Stomach smooth muscle (tissue), 2 donors: ENCODE results near the gene CGRRF1.

Source experiments
- H3K27ac ChIP-seq: one replicate; pipeline ENCODE4 v1.7.0; 2013; ENCODE audit warnings: mild to moderate bottlenecking, low read length, inconsistent platforms
- H3K27me3 ChIP-seq, 2 donors: one replicate each; pipeline ENCODE4 v1.7.0; 2013; ENCODE audit warnings: low read length in 2 of 2; ENCODE audit not compliant: insufficient read depth in 2 of 2, control insufficient read depth in 1 of 2
- H3K36me3 ChIP-seq, 2 donors: one replicate each; pipeline ENCODE4 v1.7.0; 2013; ENCODE audit warnings: low read length in 2 of 2; ENCODE audit not compliant: control insufficient read depth in 2 of 2, insufficient read depth in 2 of 2
- H3K4me1 ChIP-seq: one replicate; pipeline ENCODE4 v1.7.0; 2013; ENCODE audit warnings: low read length; ENCODE audit not compliant: control insufficient read depth, insufficient read depth
- H3K4me3 ChIP-seq, 2 donors: one replicate each; pipeline ENCODE4 v1.7.0; 2013; ENCODE audit warnings: low read length in 2 of 2
- H3K9ac ChIP-seq, 2 donors: one replicate each; pipeline ENCODE4 v1.7.0; 2013; ENCODE audit warnings: low read length in 2 of 2, mild to moderate bottlenecking in 1 of 2
- H3K9me3 ChIP-seq, 2 donors: one replicate each; pipeline ENCODE4 v1.7.0; 2013; ENCODE audit warnings: low read length in 2 of 2; ENCODE audit not compliant: control insufficient read depth in 2 of 2
- donor health status: healthy.
- donor health status: Pancreatic carcinoma.

The CGRRF1 gene

DNA sequence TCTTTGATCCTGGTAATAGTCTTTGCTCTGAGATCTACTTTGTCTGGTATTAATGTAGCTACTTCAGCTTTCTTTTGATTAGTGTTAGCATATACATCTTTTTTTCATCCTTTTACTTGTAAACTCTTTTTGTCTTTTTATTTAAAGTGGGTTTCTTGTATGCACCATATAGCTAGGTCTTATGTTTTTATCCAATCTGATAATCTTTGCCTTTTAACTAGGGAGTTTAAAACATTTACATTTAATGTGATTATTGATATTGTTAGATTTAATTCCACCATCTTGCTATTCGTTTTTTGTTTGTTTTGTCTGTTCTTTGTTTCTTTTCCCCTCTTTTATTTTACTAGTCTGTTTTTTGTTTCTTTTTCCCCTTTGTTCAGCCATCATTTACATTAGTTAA lies 6.0 kb downstream of the CGRRF1 start:
- H3K36me3 ChIP-seq, result no peaks in the 10 kb centered on the region
- peaks cover 8% of the 10 kb centered on the region for H3K4me1 ChIP-seq
- no peaks in the 10 kb centered on the region for H3K27me3 ChIP-seq
- no peaks in the 10 kb centered on the region for H3K9me3 ChIP-seq
- H3K9ac ChIP-seq, result no peak overlapping the region
- H3K4me3 ChIP-seq, result no peak overlapping the region
- no peak overlapping the region for H3K27ac ChIP-seq

DNA sequence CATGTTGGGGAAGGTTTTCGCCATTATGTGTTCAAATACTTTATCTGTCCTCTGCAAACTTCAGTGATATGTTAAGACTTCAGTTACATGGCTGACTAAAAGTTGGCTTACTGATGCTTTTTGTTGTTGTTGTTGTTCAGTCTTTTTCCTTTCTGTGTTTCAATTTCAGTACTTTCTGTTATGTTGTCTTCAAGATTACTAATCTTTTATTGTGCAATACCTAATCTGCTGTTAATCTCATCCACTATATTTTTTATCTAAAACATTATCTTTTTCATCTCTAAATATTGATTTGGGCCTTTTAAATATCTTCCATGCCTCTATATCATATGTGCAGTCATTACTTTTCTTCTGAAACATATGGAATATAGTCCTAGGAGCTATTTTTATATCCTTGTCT lies 7.0 kb downstream of the CGRRF1 start:
- no peak overlapping the region for H3K9ac ChIP-seq
- H3K27me3 ChIP-seq, result no peaks in the 10 kb centered on the region
- H3K27ac ChIP-seq, result no peak overlapping the region
- H3K9me3 ChIP-seq, result no peaks in the 10 kb centered on the region
- peaks cover 7% of the 10 kb centered on the region for H3K4me1 ChIP-seq
- H3K36me3 ChIP-seq, result no peaks in the 10 kb centered on the region
- no peak overlapping the region for H3K4me3 ChIP-seq

DNA sequence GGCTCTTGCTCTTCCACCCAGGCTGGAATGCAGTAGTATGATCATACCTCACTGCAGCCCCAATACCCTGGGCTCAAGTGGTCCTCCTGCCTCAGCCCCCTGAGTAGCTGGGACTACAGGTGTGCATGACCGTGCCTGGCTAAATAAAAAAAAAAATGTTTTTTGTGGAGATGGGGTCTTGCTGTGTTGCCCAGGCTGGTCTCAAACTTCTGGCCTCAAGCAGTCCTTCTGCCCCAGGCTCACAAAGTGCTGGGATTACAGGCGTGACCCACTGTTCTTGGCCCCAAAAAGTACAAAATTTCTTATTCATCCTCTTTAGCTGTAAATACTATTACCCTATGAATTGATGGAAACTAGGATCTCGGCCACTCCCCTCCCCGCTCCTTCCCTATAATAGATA lies 14.7 kb downstream of the CGRRF1 start:
- H3K4me1 ChIP-seq, result no peaks in the 10 kb centered on the region
- H3K27ac ChIP-seq, result no peak overlapping the region
- no peak overlapping the region for H3K4me3 ChIP-seq
- peaks cover 10 to 11% of the 10 kb centered on the region in 2 donors for H3K36me3 ChIP-seq
- H3K9ac ChIP-seq, result no peak overlapping the region
- no peaks in the 10 kb centered on the region for H3K27me3 ChIP-seq
- no peaks in the 10 kb centered on the region for H3K9me3 ChIP-seq

DNA sequence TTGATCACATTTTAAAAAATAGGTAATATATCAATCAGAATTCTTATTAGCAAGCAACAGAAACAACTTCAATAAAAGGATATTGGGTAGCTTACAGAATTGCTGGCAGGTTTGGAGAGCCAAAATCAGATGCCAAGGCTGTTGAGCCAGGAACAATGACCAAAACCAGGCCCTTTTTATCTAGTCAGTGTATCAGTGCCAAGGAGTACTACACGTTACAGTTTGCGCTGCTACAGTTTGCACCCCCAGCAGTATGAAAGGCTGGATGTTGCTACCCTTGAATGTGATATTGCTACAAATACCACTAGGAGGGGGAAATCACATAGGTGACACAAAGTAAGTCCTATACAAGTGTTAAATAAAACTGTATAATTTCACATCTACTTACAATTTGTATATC lies 19.3 kb downstream of the CGRRF1 start:
- Histone ChIP-seq H3K9ac (no peak overlapping the region), H3K9me3 (no peaks in the 10 kb centered on the region), H3K4me3 (no peak overlapping the region), H3K36me3 (peaks cover 7 to 9% of the 10 kb centered on the region in 2 donors), H3K4me1 (no peaks in the 10 kb centered on the region), H3K27me3 (no peaks in the 10 kb centered on the region), H3K27ac (no peak overlapping the region)

DNA sequence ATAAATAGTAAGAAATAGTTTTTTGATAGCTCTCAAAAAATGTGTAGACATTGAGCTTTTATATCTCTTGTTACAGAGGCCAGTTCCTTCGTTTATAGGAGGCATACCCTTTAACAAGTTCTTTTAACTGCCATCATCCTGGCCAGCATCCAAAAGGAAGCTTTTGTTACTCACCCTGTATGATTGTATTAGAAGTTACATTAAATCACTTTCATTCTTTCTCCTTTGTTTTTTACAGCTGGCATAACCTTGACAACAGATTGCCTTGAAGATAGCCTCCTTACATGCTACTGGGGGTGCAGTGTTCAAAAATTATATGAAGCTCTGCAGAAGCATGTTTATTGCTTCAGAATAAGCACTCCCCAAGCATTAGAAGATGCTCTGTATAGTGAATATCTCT lies 20.1 kb downstream of the CGRRF1 start:
- Histone ChIP-seq H3K4me1 (no peaks in the 10 kb centered on the region), H3K27me3 (no peaks in the 10 kb centered on the region), H3K9ac (no peak overlapping the region), H3K27ac (no peak overlapping the region), H3K36me3 (peaks cover 0 to 4% of the 10 kb centered on the region in 2 donors), H3K4me3 (no peak overlapping the region), H3K9me3 (no peaks in the 10 kb centered on the region)

DNA sequence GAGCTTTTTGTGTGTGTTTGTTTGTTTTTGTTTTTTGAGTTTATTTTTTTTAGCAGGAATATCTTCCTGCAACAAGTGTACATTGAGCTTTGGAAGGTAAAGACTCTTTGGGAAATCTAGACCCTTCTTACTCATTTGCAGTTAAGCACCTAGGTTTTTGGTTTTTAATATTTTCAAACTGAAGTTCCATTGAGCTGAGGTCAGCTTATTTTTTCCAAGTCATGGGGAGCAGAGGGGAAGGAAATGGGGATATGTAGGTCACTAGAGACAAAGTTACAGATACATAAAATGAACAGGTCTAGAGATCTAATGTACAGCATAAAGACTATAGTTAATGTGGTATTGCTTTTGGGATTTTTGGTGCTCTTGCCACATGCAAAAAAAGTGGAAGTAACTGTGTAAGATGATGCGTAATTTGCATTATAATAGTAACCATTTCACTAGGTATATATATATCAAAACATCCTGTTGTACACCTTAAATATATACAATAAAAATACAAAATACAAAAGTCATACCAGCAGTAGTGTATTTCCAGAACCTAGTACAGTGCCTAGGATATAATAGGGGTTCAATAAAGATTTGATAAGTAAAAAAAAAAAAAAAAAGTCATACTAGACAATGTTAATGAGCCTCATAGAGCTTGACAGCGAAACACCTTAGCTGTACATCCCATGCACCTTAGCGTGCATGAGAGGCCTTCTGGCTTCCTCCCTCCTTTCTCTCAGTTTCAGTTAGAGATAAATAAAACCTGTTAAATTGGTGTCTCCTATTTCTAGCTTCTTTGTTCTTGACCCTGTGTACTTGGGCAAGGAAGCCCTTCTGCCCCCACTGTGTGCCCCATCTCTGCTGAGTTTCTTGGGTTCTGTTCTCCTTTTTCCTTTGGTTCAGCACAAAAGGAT lies 22.7 kb downstream of the CGRRF1 start:
- Histone ChIP-seq H3K27me3 (no peaks in the 10 kb centered on the region), H3K9ac (no peak overlapping the region), H3K27ac (no peak overlapping the region), H3K4me1 (no peaks in the 10 kb centered on the region), H3K36me3 (no peaks in the 10 kb centered on the region), H3K9me3 (no peaks in the 10 kb centered on the region), H3K4me3 (no peak overlapping the region)

DNA sequence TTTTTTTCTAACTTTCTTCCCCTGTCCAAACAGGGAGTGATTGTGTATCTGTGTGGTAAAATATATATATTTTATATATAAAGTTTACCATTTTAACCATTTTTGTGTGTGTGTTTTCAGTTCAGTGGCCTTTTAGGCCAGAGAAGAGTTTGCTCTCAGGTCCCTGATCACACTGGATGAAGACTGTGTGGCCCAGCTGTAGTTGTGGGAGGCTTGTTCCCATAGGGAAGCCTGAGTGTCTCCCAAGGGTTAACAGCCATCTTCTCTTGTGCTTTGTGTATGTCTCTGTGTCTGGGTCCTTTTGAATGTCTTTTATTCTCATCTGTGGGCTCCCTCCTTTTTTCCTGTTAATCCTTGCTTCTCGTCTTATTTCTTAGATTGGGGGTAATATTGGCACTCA lies 23.4 kb downstream of the CGRRF1 start:
- H3K27ac ChIP-seq, result no peak overlapping the region
- H3K9me3 ChIP-seq, result no peaks in the 10 kb centered on the region

DNA sequence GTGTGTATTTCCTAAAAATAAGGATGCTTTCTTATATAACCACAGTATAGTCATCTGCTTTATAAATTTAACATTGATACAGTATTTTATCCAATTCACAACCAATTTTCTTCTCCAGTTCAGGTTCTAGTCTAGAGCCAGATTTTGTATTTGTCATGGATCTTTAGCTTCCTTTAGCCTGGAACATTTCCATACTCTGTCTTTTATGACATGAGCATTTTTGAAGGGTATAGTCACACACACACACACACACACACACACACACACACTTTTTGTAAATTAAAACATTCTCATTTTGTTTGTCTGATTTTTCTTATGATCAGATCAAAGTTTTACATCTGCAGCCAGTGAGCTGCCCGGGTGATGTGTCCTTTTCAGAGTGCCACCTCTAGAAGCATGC lies 25.4 kb downstream of the CGRRF1 start:
- no peaks in the 10 kb centered on the region for H3K27me3 ChIP-seq
- no peak overlapping the region for H3K27ac ChIP-seq
- no peak overlapping the region for H3K9ac ChIP-seq
- peaks cover 0 to 7% of the 10 kb centered on the region in 2 donors for H3K36me3 ChIP-seq
- no peaks in the 10 kb centered on the region for H3K4me1 ChIP-seq
- H3K4me3 ChIP-seq, result no peak overlapping the region
- no peaks in the 10 kb centered on the region for H3K9me3 ChIP-seq

More for the DNA sequence above, 23.4 kb downstream of the CGRRF1 start:
- H3K27me3 ChIP-seq, result no peaks in the 10 kb centered on the region
- H3K4me1 ChIP-seq, result no peaks in the 10 kb centered on the region
- H3K4me3 ChIP-seq, result no peak overlapping the region
- H3K9ac ChIP-seq, result no peak overlapping the region
- H3K36me3 ChIP-seq, result peaks cover 0 to 1% of the 10 kb centered on the region in 2 donors

DNA sequence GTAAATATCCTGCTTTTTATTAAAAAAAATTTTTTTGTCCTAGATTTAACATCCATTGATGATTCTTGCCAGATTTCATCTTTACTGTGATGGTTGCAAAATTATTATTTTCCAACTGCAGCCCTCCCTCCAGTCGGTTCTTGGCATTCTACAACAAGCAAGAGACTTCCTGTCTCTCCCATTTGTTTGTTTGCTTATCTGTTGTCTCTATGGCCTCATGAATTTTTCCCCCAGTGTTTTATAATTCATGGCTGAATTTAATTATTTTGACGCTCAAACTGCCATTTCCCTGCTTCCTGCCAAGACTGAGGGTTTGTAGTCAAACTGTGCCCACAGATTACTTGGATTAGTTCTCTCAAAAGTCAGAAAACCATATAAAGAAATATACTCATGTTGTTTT lies 25.9 kb downstream of the CGRRF1 start:
- H3K36me3 ChIP-seq, result peaks cover 0 to 7% of the 10 kb centered on the region in 2 donors

DNA sequence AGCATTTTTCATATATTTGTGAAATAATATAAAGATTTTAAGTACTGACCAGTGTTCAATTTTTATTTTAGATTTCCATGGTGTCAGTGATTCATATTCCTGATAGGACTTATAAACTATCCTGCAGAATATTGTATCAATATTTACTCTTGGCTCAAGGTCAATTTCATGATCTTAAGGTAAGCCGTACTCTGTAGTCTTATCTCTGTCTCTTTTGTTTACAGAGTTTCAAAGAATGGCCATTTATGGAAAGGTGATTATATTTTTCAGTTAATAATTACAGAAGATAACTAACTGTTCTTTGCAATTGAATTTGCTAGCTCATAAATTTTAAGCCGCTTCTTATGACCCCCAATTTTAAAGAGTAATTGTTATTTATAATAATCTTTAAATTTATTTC lies 27.9 kb downstream of the CGRRF1 start:
- no peak overlapping the region for H3K27ac ChIP-seq
- peaks cover 0 to 11% of the 10 kb centered on the region in 2 donors for H3K36me3 ChIP-seq
- H3K27me3 ChIP-seq, result no peaks in the 10 kb centered on the region
- no peak overlapping the region for H3K9ac ChIP-seq
- H3K4me3 ChIP-seq, result no peak overlapping the region
- no peaks in the 10 kb centered on the region for H3K4me1 ChIP-seq
- H3K9me3 ChIP-seq, result no peaks in the 10 kb centered on the region

More for the DNA sequence above, 25.9 kb downstream of the CGRRF1 start:
- Histone ChIP-seq H3K9ac (no peak overlapping the region), H3K4me3 (no peak overlapping the region), H3K4me1 (no peaks in the 10 kb centered on the region), H3K27me3 (no peaks in the 10 kb centered on the region), H3K9me3 (no peaks in the 10 kb centered on the region), H3K27ac (no peak overlapping the region)

DNA sequence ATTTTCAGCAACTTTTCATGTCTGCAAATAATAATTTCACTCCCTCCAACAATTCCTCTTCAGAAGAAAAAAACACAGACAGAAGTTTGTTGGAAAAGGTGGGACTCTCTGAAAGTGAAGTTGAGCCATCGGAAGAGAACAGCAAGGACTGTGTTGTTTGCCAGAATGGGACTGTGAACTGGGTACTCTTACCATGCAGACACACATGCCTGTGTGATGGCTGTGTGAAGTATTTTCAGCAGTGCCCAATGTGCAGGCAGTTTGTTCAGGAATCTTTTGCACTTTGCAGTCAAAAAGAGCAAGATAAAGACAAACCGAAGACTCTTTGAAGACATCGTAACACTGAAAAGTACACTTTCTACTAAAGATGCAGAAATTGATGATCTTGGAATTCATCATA lies 28.3 kb downstream of the CGRRF1 start:
- H3K9me3 ChIP-seq, result no peaks in the 10 kb centered on the region
- no peak overlapping the region for H3K27ac ChIP-seq
- H3K4me3 ChIP-seq, result no peak overlapping the region
- no peaks in the 10 kb centered on the region for H3K4me1 ChIP-seq
- H3K36me3 ChIP-seq, result peaks cover 0 to 11% of the 10 kb centered on the region in 2 donors
- no peaks in the 10 kb centered on the region for H3K27me3 ChIP-seq
- H3K9ac ChIP-seq, result no peak overlapping the region
